HepG2 (cell line): ENCODE measurements around the gene TBC1D14.

Experiments used
- CTCF ChIP-seq: sonication (generic); formaldehyde crosslinking; IDR thresholded peaks from 2 replicates; pipeline ENCODE4 v1.5.0; 2020; ENCODE audit warnings: mild to moderate bottlenecking, missing genetic modification reagents, moderate library complexity
- GTF2F1 ChIP-seq: fragments of 150-350 bp; IDR thresholded peaks from 2 replicates; pipeline ENCODE4 v1.6.1; 2014; ENCODE audit warnings: low read length
- HMGXB4 ChIP-seq, 2 experiments: sonication (generic) in 1 of 2; formaldehyde crosslinking in 1 of 2; IDR thresholded peaks; 2 replicates each; pipeline versions ENCODE4 v1.4.0 to v1.6.1; 2018 to 2020; ENCODE audit warnings: missing genetic modification reagents in 2 of 2, borderline replicate concordance in 1 of 2, low read depth in 1 of 2, mild to moderate bottlenecking in 1 of 2, missing biosample characterization in 1 of 2
- JUND ChIP-seq: sonication (generic); formaldehyde crosslinking; IDR thresholded peaks from 2 replicates; pipeline ENCODE4 v1.8.0; 2022; ENCODE audit warnings: mild to moderate bottlenecking, missing genetic modification reagents
- MAFK ChIP-seq, 2 experiments: IDR thresholded peaks in 1 of 2; conservative IDR thresholded peaks in 1 of 2; 2 replicates each; pipeline ENCODE4 v1.6.1; 2011; ENCODE audit warnings: improper control_type of control experiment in 2 of 2, low read length in 2 of 2
- MEF2D ChIP-seq: sonication (generic); formaldehyde crosslinking; IDR thresholded peaks from 2 replicates; pipeline ENCODE4 v1.5.1; 2020; ENCODE audit warnings: mild to moderate bottlenecking, missing genetic modification reagents
- NFATC3 ChIP-seq: sonication (generic); formaldehyde crosslinking; IDR thresholded peaks from 2 replicates; pipeline ENCODE4 v1.5.1; 2020; ENCODE audit warnings: mild to moderate bottlenecking, missing genetic modification reagents
- PRDM15 ChIP-seq: sonication (generic); formaldehyde crosslinking; IDR thresholded peaks from 2 replicates; pipeline ENCODE4 v1.4.0; 2020; ENCODE audit warnings: missing genetic modification reagents
- SIN3A ChIP-seq: IDR thresholded peaks from 2 replicates; pipeline ENCODE4 v1.6.1; 2011; ENCODE audit warnings: low read depth, mild to moderate bottlenecking, control low read depth, low read length, borderline replicate concordance
- SYNCRIP ChIP-seq: fragments of 200-400 bp; formaldehyde crosslinking; IDR thresholded peaks from 2 replicates; pipeline ENCODE4 v1.6.1; 2018; ENCODE audit warnings: mild to moderate bottlenecking, low read depth, low read length; ENCODE audit not compliant: insufficient read depth
- TAF1 ChIP-seq: sonication (generic); formaldehyde crosslinking; IDR thresholded peaks from 2 replicates; pipeline ENCODE4 v1.4.0; 2020; ENCODE audit warnings: missing genetic modification reagents
- TBL1XR1 ChIP-seq: fragments of 150-350 bp; IDR thresholded peaks from 2 replicates; pipeline ENCODE4 v1.6.1; 2014; ENCODE audit warnings: borderline replicate concordance, low read length; ENCODE audit not compliant: partially characterized antibody
- ZNF143 ChIP-seq: sonication (generic); formaldehyde crosslinking; IDR thresholded peaks from 2 replicates; pipeline ENCODE4 v1.4.0; 2020; ENCODE audit warnings: missing genetic modification reagents
- ZSCAN29 ChIP-seq: sonication (generic); formaldehyde crosslinking; conservative IDR thresholded peaks from 2 replicates; pipeline ENCODE4 v1.4.0; 2020; ENCODE audit warnings: mild to moderate bottlenecking, missing genetic modification reagents

GRCh38 chr4:6926081-6926480 is 16.5 kb downstream of the TBC1D14 start:
- no peak for TF ChIP-seq ZSCAN29 (CRISPR knock-in tag)
- no peak for TF ChIP-seq ZNF143
- TF ChIP-seq SYNCRIP: no peak
- no peak for TF ChIP-seq CTCF (CRISPR knock-in tag)
- no peak for TF ChIP-seq SIN3A
- TF ChIP-seq HMGXB4 (CRISPR knock-in tag; IDR thresholded peaks at IDR 0.05; ENCODE audit: borderline replicate concordance in 1 of 2, low read depth in 1 of 2): no peak
- no peak for TF ChIP-seq PRDM15 (CRISPR knock-in tag)
- TF ChIP-seq TBL1XR1: no peak
- TF ChIP-seq MEF2D (CRISPR knock-in tag): no peak
- TF ChIP-seq JUND (CRISPR knock-in tag): no peak
- no peak for TF ChIP-seq TAF1 (CRISPR knock-in tag)
- TF ChIP-seq NFATC3: no peak
- TF ChIP-seq GTF2F1: no peak
- TF ChIP-seq MAFK (conservative IDR thresholded peaks at IDR 0.05 in 1 of 2, IDR thresholded peaks at IDR 0.05 in 1 of 2; ENCODE audit: low read length in 2 of 2): no peak
